ENCODE measurements around the gene LDB3. TPM values are rescaled to one million over a fixed set of nuclear protein-coding genes. Genes with fewer than 3 reads are reported as not detected.
A peak's percentile ranks its signal among the peaks of the same experiment; 100 is the strongest.

Gene LDB3
- total and polyA plus RNA-seq, 2 of the 8 experiments (the other 6 are each of a cell fraction or from before 2014, with no cell fraction given): 0.20 to 0.43 TPM

GRCh38 chr10:86711513-86712316 lies 43.4 kb downstream of the LDB3 start (continued):
- TF ChIP-seq EGR1 (IDR thresholded peaks at IDR 0.05; ENCODE audit: borderline replicate concordance, low read depth, low read length) (no peak), RFX5 (IDR thresholded peaks at IDR 0.05; ENCODE audit: borderline replicate concordance, low read depth, low read length) (no peak), CBX8 (IDR thresholded peaks at IDR 0.05; ENCODE audit: borderline replicate concordance, low read depth, low read length) (no peak), RAD21 (IDR thresholded peaks at IDR 0.05 in 1 of 2, conservative IDR thresholded peaks at IDR 0.05 in 1 of 2; ENCODE audit: low read depth in 2 of 2, low read length in 2 of 2) (no peak), USF2 (IDR thresholded peaks at IDR 0.05; ENCODE audit: low read length) (no peak), RXRA (IDR thresholded peaks at IDR 0.05; ENCODE audit: insufficient read depth, low read depth, low read length) (no peak), EZH2 (IDR thresholded peaks at IDR 0.05; ENCODE audit: low read depth, low read length, severe bottlenecking) (no peak), KDM4A (IDR thresholded peaks at IDR 0.05; ENCODE audit: low read depth, low read length, severe bottlenecking) (peak; percentile 57), KDM5A (IDR thresholded peaks at IDR 0.05; ENCODE audit: low read length) (no peak), YY1 (IDR thresholded peaks at IDR 0.05; ENCODE audit: low read depth, low read length) (no peak), CREB1 (IDR thresholded peaks at IDR 0.05) (no peak), SAP30 (IDR thresholded peaks at IDR 0.05; ENCODE audit: insufficient read depth, insufficient replicate concordance, low read length) (no peak), HDAC2 (IDR thresholded peaks at IDR 0.05; ENCODE audit: borderline replicate concordance in 1 of 2, low read depth in 2 of 2, low read length in 2 of 2) (0 out of 4 replicates have a peak, but pooled peaks of 1 of the 2 experiments have one; percentile 45), CTCF (IDR thresholded peaks at IDR 0.05; ENCODE audit: control extremely low read depth in 1 of 3, insufficient read depth in 1 of 3, low read depth in 1 of 3, low read length in 3 of 3) (no peak), E2F6 (IDR thresholded peaks at IDR 0.05) (0 out of 2 replicates have a peak, but pooled peaks have one; percentile 16), GTF2F1 (IDR thresholded peaks at IDR 0.05; ENCODE audit: borderline replicate concordance, low read depth, low read length) (no peak), SIX5 (IDR thresholded peaks at IDR 0.05; ENCODE audit: low read depth, low read length) (no peak), ASH2L (IDR thresholded peaks at IDR 0.05; ENCODE audit: low read length) (peak; percentile 73)

Data from H1 (cell line).